H1 (cell line): ENCODE data around the gene RNF123. TPM values are rescaled to one million over a fixed set of nuclear protein-coding genes. Genes with fewer than 3 reads are reported as not detected.

Experiments used
- CTCF ChIA-PET: fragments of 300-600 bp; sonication (Branson Sonifier 250); formaldehyde crosslinking; loops from one replicate; lab custom pipeline; 2021; ENCODE audit not compliant: partially characterized antibody; lab: Charles Lee
- POLR2A ChIA-PET: fragments of 300-600 bp; sonication (Branson Sonifier 250); formaldehyde crosslinking; loops from one replicate; lab custom pipeline; 2021; ENCODE audit warnings: inconsistent platforms; ENCODE audit not compliant: partially characterized antibody; lab: Charles Lee
- DNase-seq, 2 experiments: peaks; one replicate each; pipeline versions ENCODE4 v3.0.0 to v3.0.0-alpha.2; 2010 to 2022; ENCODE audit warnings: low spot score in 2 of 2, low read depth in 1 of 2, mixed read lengths in 1 of 2
- FAIRE-seq: peaks from 2 replicates; lab custom pipeline; 2011; peaks lifted over from hg19 to GRCh38; lab: Jason Lieb, UNC
- H2AFZ ChIP-seq: 2 replicates; pipeline ENCODE4 v1.8.1; 2012; ENCODE audit warnings: low read length, inconsistent platforms
- H2AK5ac ChIP-seq: 2 replicates; pipeline ENCODE4 v1.6.1; 2013; ENCODE audit warnings: low read depth, low read length
- H2BK120ac ChIP-seq: replicated peaks from 2 replicates; pipeline ENCODE3; 2013; ENCODE audit warnings: low read depth, low read length, inconsistent platforms
- H2BK12ac ChIP-seq: 2 replicates; pipeline ENCODE4 v1.6.1; 2013; ENCODE audit warnings: low read depth, low read length
- H2BK15ac ChIP-seq: 2 replicates; pipeline ENCODE4 v1.6.1; 2013; ENCODE audit warnings: low read length
- H2BK20ac ChIP-seq: 2 replicates; pipeline ENCODE4 v1.6.1; 2013; ENCODE audit warnings: low read length
- H2BK5ac ChIP-seq: 2 replicates; pipeline ENCODE4 v1.6.1; 2013; ENCODE audit warnings: low read depth, low read length
- H3K14ac ChIP-seq: 2 replicates; pipeline ENCODE4 v1.6.1; 2013; ENCODE audit warnings: inconsistent platforms; ENCODE audit not compliant: insufficient read length
- H3K18ac ChIP-seq: 2 replicates; pipeline ENCODE4 v1.6.1; 2013; ENCODE audit warnings: low read length; ENCODE audit errors: extremely low read depth
- H3K23ac ChIP-seq: 2 replicates; pipeline ENCODE4 v1.6.1; 2013; ENCODE audit warnings: inconsistent platforms; ENCODE audit not compliant: insufficient read length
- H3K23me2 ChIP-seq: 2 replicates; pipeline ENCODE4 v1.6.1; 2013; ENCODE audit warnings: low read depth, low read length
- H3K27ac ChIP-seq: 2 replicates; pipeline ENCODE4 v1.6.1; 2011; ENCODE audit warnings: low read depth, low read length, inconsistent platforms
- H3K27me3 ChIP-seq, 4 experiments: replicated peaks in 1 of 4; 1 replicate in 1 of 4; 2 replicates in 3 of 4; pipeline versions ENCODE4 v1.6.1 to v1.8.1; 2011 to 2013; ENCODE audit warnings: low read length in 3 of 4, mild to moderate bottlenecking in 3 of 4, inconsistent platforms in 2 of 4, mixed read lengths in 2 of 4, moderate library complexity in 1 of 4; ENCODE audit not compliant: control insufficient read depth in 3 of 4, insufficient read depth in 3 of 4; ENCODE audit errors: extremely low read depth in 1 of 4
- H3K36me3 ChIP-seq, 4 experiments: 2 replicates each; pipeline versions ENCODE4 v1.6.1 to v1.8.1; 2011 to 2013; ENCODE audit warnings: mild to moderate bottlenecking in 4 of 4, low read length in 3 of 4, moderate library complexity in 2 of 4, control low read depth in 1 of 4, inconsistent platforms in 1 of 4; ENCODE audit not compliant: insufficient read depth in 4 of 4, control insufficient read depth in 2 of 4
- H3K4ac ChIP-seq: replicated peaks from 2 replicates; pipeline ENCODE3; 2013; ENCODE audit warnings: low read length, low read depth, mixed read lengths, inconsistent platforms; ENCODE audit not compliant: insufficient read length
- H3K4me1 ChIP-seq, 4 experiments: replicated peaks in 1 of 4; 1 replicate in 1 of 4; 2 replicates in 3 of 4; pipeline versions ENCODE4 v1.6.1 to v1.8.1; 2011 to 2013; ENCODE audit warnings: low read length in 3 of 4, inconsistent platforms in 2 of 4, mixed read lengths in 1 of 4; ENCODE audit not compliant: insufficient read depth in 4 of 4, control insufficient read depth in 3 of 4
- H3K4me2 ChIP-seq, 2 experiments: 2 replicates each; pipeline versions ENCODE4 v1.6.1 to v1.8.1; 2011 to 2013; ENCODE audit warnings: low read depth in 2 of 2, low read length in 2 of 2, control low read depth in 1 of 2, inconsistent platforms in 1 of 2, mild to moderate bottlenecking in 1 of 2; ENCODE audit not compliant: insufficient read depth in 1 of 2
- H3K4me3 ChIP-seq, 4 experiments: fragments of 200-600, 300-600 bp in 1 of 4; sonication (generic), shearing (Covaris generic), sonication (Bioruptor Twin) in 1 of 4; 2 replicates each; pipeline versions ENCODE4 v1.5.1 to v1.8.1; 2011 to 2016; ENCODE audit warnings: low read length in 4 of 4, low read depth in 3 of 4, control low read depth in 2 of 4, inconsistent platforms in 2 of 4, mild to moderate bottlenecking in 2 of 4, mixed read lengths in 1 of 4, moderate library complexity in 1 of 4; ENCODE audit not compliant: insufficient read depth in 2 of 4; ENCODE audit errors: extremely low read depth in 1 of 4
- H3K56ac ChIP-seq: replicated peaks from 2 replicates; pipeline ENCODE3; 2013; ENCODE audit warnings: low read depth, mild to moderate bottlenecking, mixed read lengths, low read length, inconsistent platforms; ENCODE audit not compliant: insufficient read length
- H3K79me1 ChIP-seq: 2 replicates; pipeline ENCODE4 v1.6.1; 2013; ENCODE audit warnings: low read depth, low read length, control low read depth
- H3K79me2 ChIP-seq, 2 experiments: 2 replicates each; pipeline versions ENCODE4 v1.6.1 to v1.8.1; 2012 to 2013; ENCODE audit warnings: low read length in 2 of 2, mild to moderate bottlenecking in 2 of 2, inconsistent platforms in 1 of 2; ENCODE audit not compliant: insufficient read depth in 2 of 2, control insufficient read depth in 1 of 2
- H3K9ac ChIP-seq, 4 experiments: replicated peaks in 1 of 4; 1 replicate in 1 of 4; 2 replicates in 3 of 4; pipeline versions ENCODE4 v1.6.1 to v1.8.1; 2011 to 2013; ENCODE audit warnings: low read depth in 3 of 4, low read length in 3 of 4, control low read depth in 2 of 4, mild to moderate bottlenecking in 2 of 4, moderate library complexity in 2 of 4, inconsistent platforms in 1 of 4; ENCODE audit errors: extremely low read depth in 1 of 4
- H3K9me3 ChIP-seq, 2 experiments: 2 replicates each; pipeline versions ENCODE4 v1.6.1 to v1.8.1; 2012 to 2013; ENCODE audit warnings: mild to moderate bottlenecking in 2 of 2, moderate library complexity in 2 of 2, control low read depth in 1 of 2, inconsistent platforms in 1 of 2, low read depth in 1 of 2, low read length in 1 of 2, mixed read lengths in 1 of 2; ENCODE audit not compliant: insufficient read depth in 2 of 2
- H4K20me1 ChIP-seq, 2 experiments: replicated peaks in 1 of 2; 2 replicates each; pipeline versions ENCODE3 to v1.8.1; 2011 to 2013; ENCODE audit warnings: inconsistent platforms in 2 of 2, low read length in 2 of 2, mild to moderate bottlenecking in 1 of 2; ENCODE audit not compliant: insufficient read depth in 2 of 2, control insufficient read depth in 1 of 2
- H4K5ac ChIP-seq: 2 replicates; pipeline ENCODE4 v1.6.1; 2013; ENCODE audit warnings: low read length, low read depth, mixed read lengths, inconsistent platforms; ENCODE audit not compliant: insufficient read length
- H4K8ac ChIP-seq: 2 replicates; pipeline ENCODE4 v1.8.0; 2013; ENCODE audit warnings: mild to moderate bottlenecking, moderate library complexity, low read length, inconsistent platforms; ENCODE audit not compliant: insufficient read depth; ENCODE audit errors: extremely low read depth
- H4K91ac ChIP-seq: replicated peaks from 2 replicates; pipeline ENCODE3; 2013; ENCODE audit warnings: low read length, mixed read lengths, inconsistent platforms; ENCODE audit not compliant: insufficient read length
- CREB1 ChIP-seq: IDR thresholded peaks from 2 replicates; pipeline ENCODE4 v1.6.1; 2012; ENCODE audit warnings: inconsistent platforms
- RBBP5 ChIP-seq: IDR thresholded peaks from 2 replicates; pipeline ENCODE4 v1.7.1; 2012; ENCODE audit warnings: low read depth, mild to moderate bottlenecking, inconsistent platforms, low read length, moderate library complexity, borderline replicate concordance
- WGBS, 2 experiments: shearing (Covaris generic) in 1 of 2; methylation state at CpG; one replicate each; pipeline versions ENCODE4 v1.1.6 to v1.1.7; 2013 to 2015; ENCODE audit warnings: low lambda C conversion rate in 2 of 2, mixed read lengths in 2 of 2, inconsistent platforms in 1 of 2, low coverage in 1 of 2, missing lambda C conversion rate in 1 of 2; ENCODE audit not compliant: insufficient replicate concordance in 2 of 2, insufficient coverage in 1 of 2, insufficient read length in 1 of 2; ENCODE audit errors: extremely low coverage in 1 of 2, missing lambda C conversion rate in 1 of 2; 5-methylcytosine and 5-hydroxymethylcytosine counted together
- polyA plus RNA-seq, 7 experiments: library from polyadenylated mRNA; depleted of rRNA in 3 of 7; stranded (reverse) in 5 of 7; unstranded in 2 of 7; fragments of >200 nt in 5 of 7; fragments of 200-250 nt in 2 of 7; gene quantifications; 1 replicate in 5 of 7; 2 replicates in 1 of 7; 4 replicates in 1 of 7; pipeline versions ENCODE4 v1.2.1 to v1.2.3, GENCODE V29; 2011 to 2013; ENCODE audit warnings: missing spikeins in 2 of 7, mixed read lengths in 2 of 7
- total RNA-seq: library from RNA; stranded (reverse); fragmentation: NEBNext Ultra II Directional; extraction: Animal tissue kit (Norgen Biotek cat#: 25700); gene quantifications from 2 replicates; pipeline ENCODE4 v1.2.1, GENCODE V29; 2021

Gene RNF123
- total and polyA plus RNA-seq, 2 of the 8 experiments (the other 6 are each of a cell fraction or from before 2014, with no cell fraction given) = 30.5 to 57.7 TPM

DNA sequence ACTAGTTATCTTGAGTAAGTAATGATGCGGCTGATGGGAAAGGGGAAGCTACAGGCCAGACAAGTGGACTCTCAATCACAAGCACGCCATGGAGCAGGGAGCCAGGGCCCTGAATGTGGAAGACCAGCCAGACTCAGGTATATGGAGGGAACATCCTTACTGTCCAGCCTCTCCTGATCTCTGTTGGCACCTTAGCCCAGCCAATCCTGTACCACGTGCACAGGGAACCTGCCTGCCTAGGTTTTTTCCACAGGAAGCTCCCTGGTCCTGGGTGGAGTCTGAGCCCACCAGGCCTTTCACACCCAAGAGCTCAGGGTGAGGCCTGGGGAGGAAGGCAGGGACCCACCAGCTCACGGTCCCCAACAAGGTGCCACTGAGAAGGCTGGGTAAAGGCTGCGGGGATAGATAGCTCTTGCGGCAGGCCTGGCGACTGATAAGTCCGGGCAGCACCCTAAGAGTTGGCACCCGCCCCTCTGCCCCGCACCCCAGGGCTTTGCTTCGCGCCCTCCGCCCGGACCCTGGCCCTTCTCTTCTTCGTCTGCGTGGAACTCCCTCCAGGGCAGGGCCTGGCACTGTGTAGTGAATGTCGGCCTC is 16.1 kb upstream of the RNF123 start:
- no peak overlapping the region for H3K23ac ChIP-seq
- H3K79me2 ChIP-seq = peaks cover 0 to 17% of the 10 kb centered on the region in 2 experiments; a peak in 1 of 4 replicates
- TF ChIP-seq CREB1 (no peak), RBBP5 (peak; percentile 30)
- H4K20me1 ChIP-seq = peaks cover 0 to 15% of the 10 kb centered on the region in 2 experiments
- peaks cover 14 to 27% (median 20%) of the 10 kb centered on the region in 4 experiments; a peak in 7 of 8 replicates for H3K36me3 ChIP-seq
- FAIRE-seq = no peak
- H4K91ac ChIP-seq = peak overlapping the region; percentile 90
- peak overlapping the region; percentile 44 to 70 (median 58); a peak in 6 of 7 replicates for H3K9ac ChIP-seq
- no peak overlapping the region for H2AFZ ChIP-seq
- H3K4me1 ChIP-seq = peaks cover 0 to 8% (median 5%) of the 10 kb centered on the region in 4 experiments; a peak in 4 of 7 replicates
- WGBS, 2 experiments = 12% methylated on average over 17 of the region's 17 CpGs; no CpG with 5 or more reads in 1 of the 2 experiments
- H2AK5ac ChIP-seq = peak overlapping the region; percentile 58; the same call in 1 of the 2 replicates
- CTCF ChIA-PET = interaction anchor here (0.6 to 5.4 kb wide), 12 partner anchors 9 to 565 kb away, joined by 3 to 159 read pairs (median 4); partner anchors contain the start of gene BSN
- H3K27ac ChIP-seq = peak overlapping the region; percentile 90
- peak overlapping the region; percentile 4 for H2BK120ac ChIP-seq
- POLR2A ChIA-PET = interaction anchor here (0.6 to 3.0 kb wide), 11 partner anchors 8 to 214 kb away, joined by 3 to 21 read pairs (median 3); no protein-coding TSS in a partner anchor
- H2BK20ac ChIP-seq = no peak overlapping the region
- H3K79me1 ChIP-seq = peaks cover 8% of the 10 kb centered on the region; the same call in 1 of the 2 replicates
- H3K18ac ChIP-seq = peak overlapping the region; percentile 84
- peak overlapping the region; percentile 92 for H2BK5ac ChIP-seq
- H3K4me3 ChIP-seq = peak overlapping the region; percentile 84 to 91 (median 86)
- H3K27me3 ChIP-seq = no peaks in the 10 kb centered on the region; a peak in 1 of 7 replicates
- peaks cover 13% of the 10 kb centered on the region; the same call in 1 of the 2 replicates for H3K23me2 ChIP-seq
- H3K14ac ChIP-seq = no peak overlapping the region
- peak overlapping the region; percentile 78 to 98 for H3K4me2 ChIP-seq
- peak overlapping the region; percentile 82; the same call in 1 of the 2 replicates for H4K8ac ChIP-seq
- no peak for DNase-seq
- peak overlapping the region; percentile 18 for H4K5ac ChIP-seq
- H3K56ac ChIP-seq = peak overlapping the region; percentile 65
- H3K9me3 ChIP-seq = no peaks in the 10 kb centered on the region
- peak overlapping the region; percentile 71 for H3K4ac ChIP-seq
- peak overlapping the region; percentile 72; the same call in 1 of the 2 replicates for H2BK12ac ChIP-seq
- 0 out of 2 replicates have a peak overlapping the region, but pooled peaks have one; percentile 93 for H2BK15ac ChIP-seq
